GM10847 (cell line): Measurements from ENCODE around the gene CTR9.

Experiments used
- POLR2A ChIP-seq: IDR thresholded peaks from 2 replicates; pipeline ENCODE4 v1.6.1; 2011; ENCODE audit not compliant: insufficient read length; ENCODE audit errors: extremely low read depth

CTR9 gene

GRCh38 chr11:10750838-10751580 is at the start of gene CTR9:
CTR9 (plus strand) TSS chr11:10751246; CDS start chr11:10751413, 167 bp downstream.
- peak; percentile 97 for TF ChIP-seq POLR2A

- TF ChIP-seq POLR2A, result no peak
Measured at GRCh38 chr11:10701982-10702381, 49.1 kb upstream of the CTR9 start.

- TF ChIP-seq POLR2A, result no peak
Measured at GRCh38 chr11:10708131-10708530, 42.9 kb upstream of the CTR9 start.

GRCh38 chr11:10709299-10710086 is 41.6 kb upstream of the CTR9 start:
- no peak for TF ChIP-seq POLR2A

- no peak for TF ChIP-seq POLR2A
Measured at GRCh38 chr11:10715571-10715970, 35.5 kb upstream of the CTR9 start.

- TF ChIP-seq POLR2A, result no peak
Measured at GRCh38 chr11:10716122-10716521, 34.9 kb upstream of the CTR9 start.

- no peak for TF ChIP-seq POLR2A
Measured at GRCh38 chr11:10716543-10717259, 34.3 kb upstream of the CTR9 start.

- no peak for TF ChIP-seq POLR2A
Measured at GRCh38 chr11:10719616-10720015, 31.4 kb upstream of the CTR9 start.

- no peak for TF ChIP-seq POLR2A
Measured at GRCh38 chr11:10720881-10721376, 30.1 kb upstream of the CTR9 start.

GRCh38 chr11:10722307-10722706 is 28.7 kb upstream of the CTR9 start:
- no peak for TF ChIP-seq POLR2A

GRCh38 chr11:10725114-10725906 is 25.7 kb upstream of the CTR9 start:
- no peak for TF ChIP-seq POLR2A

GRCh38 chr11:10725907-10726253 is 25.2 kb upstream of the CTR9 start:
- TF ChIP-seq POLR2A, result no peak

- TF ChIP-seq POLR2A, result no peak
Measured at GRCh38 chr11:10727146-10727851, 23.7 kb upstream of the CTR9 start.

GRCh38 chr11:10728154-10728553 is 22.9 kb upstream of the CTR9 start:
- no peak for TF ChIP-seq POLR2A

GRCh38 chr11:10728789-10729472 is 22.1 kb upstream of the CTR9 start:
- TF ChIP-seq POLR2A, result no peak
